Ascending aorta (tissue), 2 donors: ENCODE results near the gene APBB1IP. TPM values are rescaled to one million over a fixed set of nuclear protein-coding genes. Genes with fewer than 3 reads are reported as not detected.

Experiments used
- DNase-seq, 2 donors: peaks; one replicate each; pipeline ENCODE4 v3.0.0-alpha.2; 2019; ENCODE audit warnings: low spot score in 2 of 2
- H3K27ac ChIP-seq, 2 donors: fragments of 200-600 bp; sonication (generic); one replicate each; pipeline ENCODE4 v1.5.1; 2016 to 2017; ENCODE audit warnings: mild to moderate bottlenecking in 1 of 2
- H3K27me3 ChIP-seq: fragments of 200-600 bp; sonication (generic); one replicate; pipeline ENCODE4 v1.5.1; 2017
- H3K36me3 ChIP-seq, 2 donors: fragments of 200-600 bp; sonication (generic); one replicate each; pipeline ENCODE4 v1.5.1; 2016
- H3K4me1 ChIP-seq, 2 donors: fragments of 200-600 bp; sonication (generic); one replicate each; pipeline ENCODE4 v1.5.1; 2016 to 2017; ENCODE audit warnings: mild to moderate bottlenecking in 1 of 2
- H3K4me3 ChIP-seq, 2 donors: fragments of 200-600 bp; sonication (generic); one replicate each; pipeline ENCODE4 v1.5.1; 2016 to 2017; ENCODE audit warnings: mild to moderate bottlenecking in 1 of 2
- H3K9me3 ChIP-seq, 2 donors: fragments of 200-600 bp; sonication (generic); one replicate each; pipeline ENCODE4 v1.5.1; 2016
- CTCF ChIP-seq, 3 experiments: fragments of 200-600 bp in 2 of 3; fragments of 450-650 bp in 1 of 3; sonication (generic) in 2 of 3; IDR thresholded peaks; one replicate each; pipeline ENCODE4 v1.5.1; 2016 to 2019; ENCODE audit warnings: antibody characterized with exemption in 3 of 3, mild to moderate bottlenecking in 1 of 3, moderate library complexity in 1 of 3
- intact Hi-C: fragments of 100-400 bp; cut with DNase I; formaldehyde crosslinking; loops from one replicate; pipeline ENCODE4 v1.15.1; 2023
- total RNA-seq: library from RNA; depleted of rRNA; stranded (reverse); fragments of >200 nt; gene quantifications from one replicate; pipeline ENCODE4 v1.1.0, GENCODE V29; 2016

The APBB1IP gene
- total RNA-seq, 1 donor from 2014 or later: not detected

DNA sequence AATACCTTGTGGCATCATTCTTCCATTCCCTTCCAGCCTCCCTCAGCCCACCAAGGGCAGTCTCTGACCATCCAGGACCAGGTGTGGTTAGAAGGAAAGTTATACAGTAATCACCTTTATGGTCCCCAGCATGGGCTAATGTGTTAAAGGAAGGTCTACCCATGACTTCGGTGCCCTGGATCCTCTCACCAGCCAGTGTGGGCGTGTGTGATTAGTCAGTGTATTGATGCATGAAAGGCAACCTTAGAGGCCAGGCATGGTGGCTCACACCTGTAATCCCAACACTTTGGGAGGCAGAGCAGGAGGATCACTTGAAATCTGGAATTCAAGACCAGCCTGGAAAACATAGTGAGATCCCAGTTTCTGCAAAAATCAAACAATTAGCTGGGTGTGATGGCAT, 88.9 kb downstream of the APBB1IP start:
- intact Hi-C loops: no loop called here
- no peak overlapping the region for H3K4me3 ChIP-seq
- no peaks in the 10 kb centered on the region for H3K4me1 ChIP-seq
- no peak overlapping the region for H3K27ac ChIP-seq
- H3K9me3 ChIP-seq: no peaks in the 10 kb centered on the region
- H3K27me3 ChIP-seq: no peaks in the 10 kb centered on the region
- DNase-seq: no peak
- TF ChIP-seq CTCF (IDR thresholded peaks at IDR 0.05): no peak
- H3K36me3 ChIP-seq: no peaks in the 10 kb centered on the region

DNA sequence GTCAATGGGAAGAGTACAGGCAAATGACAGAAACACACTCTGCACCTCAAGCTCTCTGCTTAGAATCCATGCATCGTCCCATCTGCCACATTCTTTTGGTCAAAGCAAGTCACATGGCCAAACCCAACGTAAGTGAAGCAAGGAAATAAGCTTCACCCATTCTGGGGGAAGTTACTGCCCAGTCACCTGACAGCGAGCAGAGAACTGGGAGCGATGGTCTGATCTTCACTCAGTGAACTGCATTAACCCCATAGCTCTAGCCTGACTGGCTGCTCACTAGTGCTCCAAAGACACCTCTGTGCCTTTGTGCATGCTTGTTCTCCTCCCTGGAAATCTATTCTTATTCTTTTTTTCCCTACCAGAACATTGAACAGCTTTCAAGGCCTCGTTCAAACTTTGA, 89.9 kb downstream of the APBB1IP start:
- DNase-seq: no peak
- Histone ChIP-seq H3K27me3 (no peaks in the 10 kb centered on the region), H3K4me1 (no peaks in the 10 kb centered on the region), H3K4me3 (no peak overlapping the region), H3K9me3 (no peaks in the 10 kb centered on the region), H3K36me3 (no peaks in the 10 kb centered on the region), H3K27ac (no peak overlapping the region)
- no peak for TF ChIP-seq CTCF (IDR thresholded peaks at IDR 0.05)
- intact Hi-C loops: no loop called here

DNA sequence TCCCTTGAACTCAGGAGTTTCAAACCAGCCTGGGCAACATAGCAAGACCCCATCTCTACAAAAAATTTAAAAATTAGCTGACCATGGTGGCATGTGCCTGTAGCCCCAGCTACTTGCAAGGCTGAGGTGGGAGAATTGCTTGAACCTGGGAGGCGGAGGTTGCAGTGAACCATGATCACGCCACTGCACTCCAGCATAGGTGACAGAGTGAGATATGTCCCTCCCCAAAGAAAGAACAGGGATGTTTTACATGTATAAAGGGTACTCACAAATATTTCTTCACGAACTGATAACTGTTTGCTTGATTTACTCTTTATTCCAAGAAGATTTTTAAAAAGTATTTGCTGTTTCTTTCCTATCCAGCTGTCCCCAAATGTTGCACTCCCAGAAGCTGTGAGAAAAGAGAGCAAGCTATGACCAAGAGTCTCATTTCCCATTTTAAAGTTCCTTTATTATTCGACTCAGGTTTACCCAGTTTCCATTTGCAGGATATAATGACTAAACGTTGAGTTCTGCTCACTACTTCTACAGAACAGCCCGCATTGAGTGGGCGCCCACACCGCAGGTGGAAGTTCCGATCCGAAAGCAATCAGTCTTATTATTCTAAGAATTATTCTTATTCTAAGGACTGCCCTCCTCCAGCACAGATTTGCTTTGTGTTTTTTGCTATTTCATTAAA, 90.7 kb downstream of the APBB1IP start:
- intact Hi-C loops: no loop called here
- no peak for TF ChIP-seq CTCF (IDR thresholded peaks at IDR 0.05)
- Histone ChIP-seq H3K4me3 (no peak overlapping the region), H3K27me3 (no peaks in the 10 kb centered on the region), H3K27ac (no peak overlapping the region), H3K9me3 (no peaks in the 10 kb centered on the region), H3K36me3 (no peaks in the 10 kb centered on the region), H3K4me1 (no peaks in the 10 kb centered on the region)
- no peak for DNase-seq

GRCh38 chr10:26534384-26534783, 96.2 kb downstream of the APBB1IP start:
- Histone ChIP-seq H3K4me3 (no peak overlapping the region), H3K36me3 (no peaks in the 10 kb centered on the region), H3K9me3 (no peaks in the 10 kb centered on the region), H3K27ac (no peak overlapping the region), H3K27me3 (no peaks in the 10 kb centered on the region), H3K4me1 (no peaks in the 10 kb centered on the region)
- intact Hi-C loops: no loop called here
- DNase-seq: no peak
- TF ChIP-seq CTCF (IDR thresholded peaks at IDR 0.05): no peak

GRCh38 chr10:26540601-26541000, 102.5 kb downstream of the APBB1IP start:
- no peaks in the 10 kb centered on the region for H3K9me3 ChIP-seq
- intact Hi-C loops: no loop called here
- no peaks in the 10 kb centered on the region for H3K4me1 ChIP-seq
- no peaks in the 10 kb centered on the region for H3K36me3 ChIP-seq
- DNase-seq: no peak
- no peak overlapping the region for H3K4me3 ChIP-seq
- H3K27ac ChIP-seq: no peak overlapping the region
- TF ChIP-seq CTCF (IDR thresholded peaks at IDR 0.05): no peak
- H3K27me3 ChIP-seq: no peaks in the 10 kb centered on the region
